Activated T-cell treated with anti-CD3 and anti-CD28 coated beads for 48 hours (primary cell): Measurements from ENCODE around the gene PPP2R3B.
"Not testable (repeated sequence)": the region's sequence is repeated elsewhere in the genome, so short reads cannot be mapped to it uniquely, and the experiment has no call there.

Experiments used
- DNase-seq: peaks from one replicate; pipeline ENCODE4 v3.0.0-alpha.2; 2020; ENCODE audit warnings: low read depth

PPP2R3B gene

GRCh38 chrX:405149-405548, 18.4 kb upstream of the PPP2R3B start:
- no peak for DNase-seq

GRCh38 chrX:404656-405055, 17.9 kb upstream of the PPP2R3B start:
- DNase-seq: no peak

GRCh38 chrX:402857-403256, 16.1 kb upstream of the PPP2R3B start:
- DNase-seq: no peak

GRCh38 chrX:400258-400657, 13.6 kb upstream of the PPP2R3B start:
- no peak for DNase-seq

- DNase-seq: no peak
Observed at GRCh38 chrX:397575-397974, 10.9 kb upstream of the PPP2R3B start.

- no peak for DNase-seq
Observed at GRCh38 chrX:394830-395229, 8.1 kb upstream of the PPP2R3B start.

GRCh38 chrX:392575-392846, 5.8 kb upstream of the PPP2R3B start:
- DNase-seq: no peak

- no peak for DNase-seq
Observed at GRCh38 chrX:391717-392574, 5.2 kb upstream of the PPP2R3B start.

GRCh38 chrX:390459-390858, 3.8 kb upstream of the PPP2R3B start:
- no peak for DNase-seq

- DNase-seq: no peak
Observed at GRCh38 chrX:389021-389441, 2.3 kb upstream of the PPP2R3B start.

GRCh38 chrX:387729-388128, 1.0 kb upstream of the PPP2R3B start:
- no peak for DNase-seq

- DNase-seq: peak; percentile 52
Observed at GRCh38 chrX:386239-386767, 404 bp downstream of the PPP2R3B start.

- not testable (repeated sequence) for DNase-seq
Observed at GRCh38 chrX:385736-386135, 971 bp downstream of the PPP2R3B start.

- DNase-seq: no peak
Observed at GRCh38 chrX:384861-385260, 1.8 kb downstream of the PPP2R3B start.

- no peak for DNase-seq
Observed at GRCh38 chrX:378443-378842, 8.3 kb downstream of the PPP2R3B start.

GRCh38 chrX:376206-376605, 10.5 kb downstream of the PPP2R3B start:
- DNase-seq: not testable (repeated sequence)

- no peak for DNase-seq
Observed at GRCh38 chrX:375181-376036, 11.3 kb downstream of the PPP2R3B start.

- DNase-seq: no peak
Observed at GRCh38 chrX:374596-374995, 12.1 kb downstream of the PPP2R3B start.

GRCh38 chrX:373641-374471, 12.9 kb downstream of the PPP2R3B start:
- peak; percentile 42 for DNase-seq

- no peak for DNase-seq
Observed at GRCh38 chrX:372856-373640, 13.7 kb downstream of the PPP2R3B start.

GRCh38 chrX:371907-372306, 14.8 kb downstream of the PPP2R3B start:
- DNase-seq: no peak
